Calu3 (cell line): ENCODE measurements around the gene SSNA1. TPM values are rescaled to one million over a fixed set of nuclear protein-coding genes. Genes with fewer than 3 reads are reported as not detected.

Experiments used
- BruUV-seq: library from RNA; stranded (reverse); fragments of 400-500 nt; replicated peaks from 2 replicates; lab custom pipeline; 2021; lab: Mats Ljungman, UMichigan
- CTCF ChIA-PET: fragments of 300-600 bp; sonication (Branson Sonifier 250); formaldehyde crosslinking; loops from one replicate; lab custom pipeline; 2022; ENCODE audit warnings: antibody characterized with exemption; lab: Charles Lee
- DNase-seq: peaks from one replicate; pipeline ENCODE4 v3.0.0; 2022
- H3K27ac Mint-ChIP-seq: one replicate; pipeline ENCODE4 v1.8.0; 2022; ENCODE audit warnings: mixed read lengths; ENCODE audit not compliant: unreplicated experiment
- H3K27me3 Mint-ChIP-seq: one replicate; pipeline ENCODE4 v1.8.0; 2022; ENCODE audit warnings: mixed read lengths; ENCODE audit not compliant: unreplicated experiment
- H3K36me3 Mint-ChIP-seq: one replicate; pipeline ENCODE4 v1.8.0; 2022; ENCODE audit warnings: mild to moderate bottlenecking, moderate library complexity, mixed read lengths; ENCODE audit not compliant: insufficient read depth, unreplicated experiment
- H3K4me1 Mint-ChIP-seq: one replicate; pipeline ENCODE4 v1.8.0; 2022; ENCODE audit warnings: mild to moderate bottlenecking, low read depth, mixed read lengths; ENCODE audit not compliant: unreplicated experiment
- H3K4me3 Mint-ChIP-seq: one replicate; pipeline ENCODE4 v1.8.0; 2022; ENCODE audit warnings: mild to moderate bottlenecking, low read depth, moderate library complexity, mixed read lengths; ENCODE audit not compliant: unreplicated experiment
- H3K9me3 Mint-ChIP-seq: one replicate; pipeline ENCODE4 v1.8.0; 2022; ENCODE audit warnings: low read depth, mixed read lengths; ENCODE audit not compliant: unreplicated experiment
- intact Hi-C: fragments of 100-400 bp; cut with micrococcal nuclease; formaldehyde crosslinking; loops from one replicate; pipeline ENCODE4 v1.10.0; 2022; ENCODE audit not compliant: unreplicated experiment
- total RNA-seq: library from RNA; stranded (reverse); gene quantifications from 2 replicates; pipeline ENCODE4 v1.2.3, GENCODE V29; 2022
- TF ChIP-seq, protein P1 (sequence below): fragments of 200-600 bp; IDR thresholded peaks from one replicate; pipeline ENCODE4 v1.8.0; 2022; ENCODE audit warnings: antibody characterized with exemption; ENCODE audit not compliant: unreplicated experiment

The SSNA1 gene
- total RNA-seq, 1 experiment from 2014 or later: 41.9 TPM

DNA sequence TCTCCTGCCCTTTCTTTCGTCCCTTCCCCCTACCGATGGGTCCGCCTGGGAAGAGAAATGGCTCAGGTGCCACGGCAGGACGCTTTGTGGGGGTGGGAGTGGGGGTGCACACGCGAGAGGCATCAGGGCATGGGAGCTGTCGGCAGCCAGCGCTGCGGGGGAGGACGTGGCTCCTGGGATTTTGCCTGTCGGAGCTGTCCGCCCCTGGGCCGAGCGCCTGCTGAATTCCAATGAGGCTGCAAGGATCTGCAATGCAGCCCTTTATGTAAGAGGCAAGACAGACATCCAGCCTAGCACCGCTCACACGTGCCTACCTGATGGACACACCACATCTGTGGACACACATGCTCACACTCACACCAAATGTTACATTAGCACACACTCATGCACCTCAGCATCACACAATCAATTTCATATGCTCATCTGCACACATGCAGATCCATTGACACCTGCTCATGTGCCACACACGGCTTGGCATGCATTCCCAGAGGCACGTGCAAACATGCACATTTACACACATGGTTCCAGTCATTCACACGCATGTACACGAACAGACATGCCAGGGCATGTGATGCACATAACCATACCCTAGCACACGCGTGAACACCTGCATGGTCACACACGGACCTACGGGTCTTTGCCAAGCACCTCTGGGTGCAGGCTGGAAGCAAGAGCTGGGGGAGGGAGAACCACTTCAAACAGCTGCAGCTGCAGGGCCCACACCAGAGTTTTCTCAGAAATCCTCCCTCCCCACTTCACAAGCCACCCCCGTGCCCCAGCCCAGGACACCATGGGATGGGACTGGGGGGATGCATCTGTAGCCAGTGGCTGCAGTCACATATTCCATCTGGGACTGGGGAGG, 48.1 kb upstream of the SSNA1 start:
- TF ChIP-seq, protein P1, sequence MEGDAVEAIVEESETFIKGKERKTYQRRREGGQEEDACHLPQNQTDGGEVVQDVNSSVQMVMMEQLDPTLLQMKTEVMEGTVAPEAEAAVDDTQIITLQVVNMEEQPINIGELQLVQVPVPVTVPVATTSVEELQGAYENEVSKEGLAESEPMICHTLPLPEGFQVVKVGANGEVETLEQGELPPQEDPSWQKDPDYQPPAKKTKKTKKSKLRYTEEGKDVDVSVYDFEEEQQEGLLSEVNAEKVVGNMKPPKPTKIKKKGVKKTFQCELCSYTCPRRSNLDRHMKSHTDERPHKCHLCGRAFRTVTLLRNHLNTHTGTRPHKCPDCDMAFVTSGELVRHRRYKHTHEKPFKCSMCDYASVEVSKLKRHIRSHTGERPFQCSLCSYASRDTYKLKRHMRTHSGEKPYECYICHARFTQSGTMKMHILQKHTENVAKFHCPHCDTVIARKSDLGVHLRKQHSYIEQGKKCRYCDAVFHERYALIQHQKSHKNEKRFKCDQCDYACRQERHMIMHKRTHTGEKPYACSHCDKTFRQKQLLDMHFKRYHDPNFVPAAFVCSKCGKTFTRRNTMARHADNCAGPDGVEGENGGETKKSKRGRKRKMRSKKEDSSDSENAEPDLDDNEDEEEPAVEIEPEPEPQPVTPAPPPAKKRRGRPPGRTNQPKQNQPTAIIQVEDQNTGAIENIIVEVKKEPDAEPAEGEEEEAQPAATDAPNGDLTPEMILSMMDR: no peak
- Mint-ChIP-seq H3K36me3 (no peaks in the 10 kb centered on the region), H3K27me3 (peaks cover 73% of the 10 kb centered on the region), H3K4me1 (no peaks in the 10 kb centered on the region), H3K27ac (no peak overlapping the region), H3K9me3 (no peaks in the 10 kb centered on the region), H3K4me3 (no peak overlapping the region)
- no TSS peak for BruUV-seq
- CTCF ChIA-PET: no interaction called here
- no peak for DNase-seq
- intact Hi-C loops: no loop called here

DNA sequence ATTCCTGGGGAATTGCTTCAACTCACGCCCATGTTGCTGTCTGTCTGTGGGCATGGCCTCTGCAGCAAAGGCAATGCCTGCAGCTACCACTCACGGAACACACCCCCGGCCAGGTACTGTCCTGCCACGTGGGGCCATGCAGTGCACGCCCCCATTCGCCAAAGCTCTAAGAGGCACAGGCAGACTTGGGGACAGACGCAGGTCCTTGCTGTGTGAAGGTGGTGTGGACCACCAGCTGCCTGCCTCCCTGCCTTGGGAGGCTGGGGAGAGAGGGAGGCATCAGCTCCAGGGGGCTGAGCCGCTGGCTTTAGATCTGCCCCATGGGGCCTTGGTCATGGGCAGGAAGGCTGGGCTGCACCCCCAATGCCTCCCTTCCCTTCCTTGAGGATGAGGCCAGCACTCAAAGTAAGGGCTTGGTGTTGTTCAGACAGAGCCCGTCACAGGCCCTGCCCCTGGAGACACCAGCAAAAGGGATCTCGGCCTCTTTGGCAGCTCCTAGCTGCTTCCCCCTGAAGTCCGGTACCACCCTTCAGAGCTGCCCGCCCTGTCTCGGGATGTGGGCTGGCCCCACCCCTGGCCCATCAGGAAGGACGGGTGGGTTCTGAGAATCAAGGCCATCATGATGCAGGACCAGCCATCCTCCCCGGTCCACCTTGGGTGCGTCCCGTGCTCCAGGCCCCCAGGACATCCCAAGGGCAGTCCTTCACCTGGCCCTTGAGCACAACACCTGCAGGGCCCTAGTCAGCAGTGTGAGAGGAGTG, 47.2 kb upstream of the SSNA1 start:
- no peak for DNase-seq
- H3K4me1 Mint-ChIP-seq: no peaks in the 10 kb centered on the region
- no peak overlapping the region for H3K27ac Mint-ChIP-seq
- CTCF ChIA-PET: no interaction called here
- no peaks in the 10 kb centered on the region for H3K36me3 Mint-ChIP-seq
- TF ChIP-seq, protein P1: no peak
- intact Hi-C loops: no loop called here
- peaks cover 71% of the 10 kb centered on the region for H3K27me3 Mint-ChIP-seq
- no peaks in the 10 kb centered on the region for H3K9me3 Mint-ChIP-seq
- no TSS peak for BruUV-seq
- no peak overlapping the region for H3K4me3 Mint-ChIP-seq

DNA sequence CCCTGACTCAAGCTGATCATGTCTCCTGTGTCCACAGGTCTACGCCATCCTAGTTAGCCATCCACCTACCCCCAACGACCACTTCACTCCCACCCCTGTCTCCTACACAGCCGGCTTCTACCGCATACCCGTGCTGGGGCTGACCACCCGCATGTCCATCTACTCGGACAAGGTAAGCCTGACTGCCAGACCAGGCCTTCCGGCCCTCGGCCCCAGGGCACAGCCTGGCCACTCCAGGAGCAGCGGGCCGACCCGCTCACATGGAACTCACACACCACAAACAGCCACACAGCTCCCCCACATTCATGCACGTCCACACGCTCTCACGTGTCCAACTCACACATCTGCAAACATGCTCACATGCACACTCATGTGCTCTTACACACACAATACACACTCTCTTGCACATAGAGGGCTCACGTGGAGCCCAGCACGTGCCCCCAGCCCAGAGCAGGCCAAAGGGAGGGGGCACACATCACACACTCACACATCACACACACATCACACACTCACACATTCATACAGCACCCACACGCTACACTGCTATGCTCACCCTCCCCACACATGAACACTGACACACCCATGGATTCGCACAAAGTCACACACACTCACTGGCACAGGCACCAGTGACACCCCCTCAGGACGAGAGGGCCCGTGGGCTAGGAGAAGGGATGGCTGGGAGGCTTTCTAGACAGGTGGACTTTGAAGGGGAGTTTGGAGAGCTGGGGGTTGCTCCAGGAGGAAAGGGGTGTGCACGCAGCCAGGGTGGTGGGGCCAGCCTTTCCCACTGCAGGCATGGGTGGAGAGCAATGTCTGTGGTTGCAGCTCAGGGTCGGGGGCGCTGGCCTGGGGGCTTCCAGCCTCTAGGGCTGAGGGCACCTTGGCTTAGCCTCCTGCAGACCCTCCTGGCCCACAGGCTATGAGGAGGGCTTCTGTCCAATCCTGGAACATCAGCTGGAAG, 46.2 kb upstream of the SSNA1 start:
- TF ChIP-seq, protein P1: no peak
- intact Hi-C loops: no loop called here
- Mint-ChIP-seq H3K4me1 (no peaks in the 10 kb centered on the region), H3K4me3 (no peak overlapping the region), H3K27me3 (peaks cover 77% of the 10 kb centered on the region), H3K36me3 (no peaks in the 10 kb centered on the region), H3K9me3 (no peaks in the 10 kb centered on the region), H3K27ac (no peak overlapping the region)
- DNase-seq: no peak
- CTCF ChIA-PET: no interaction called here
- no TSS peak for BruUV-seq

DNA sequence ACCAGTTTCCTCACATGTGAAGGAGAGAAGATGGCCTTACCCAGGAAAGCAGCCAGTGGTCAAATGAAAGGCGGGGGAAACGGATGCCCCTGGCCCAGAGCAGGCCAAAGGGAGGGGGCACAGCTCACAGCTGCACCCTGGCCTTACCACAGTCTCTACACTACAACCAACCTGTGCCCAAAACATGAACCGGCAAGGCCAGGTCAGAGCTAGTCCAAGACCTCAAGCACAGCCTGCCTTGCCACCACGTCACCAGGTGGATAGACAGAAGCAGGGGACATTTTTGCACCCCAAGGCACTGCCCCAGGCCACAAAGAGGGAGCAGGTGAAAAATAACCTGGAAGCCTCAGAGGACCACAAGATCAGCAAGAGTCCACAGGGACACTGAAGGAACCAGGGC, 45.0 kb upstream of the SSNA1 start:
- H3K9me3 Mint-ChIP-seq: no peaks in the 10 kb centered on the region
- CTCF ChIA-PET: no interaction called here
- DNase-seq: no peak
- no TSS peak for BruUV-seq
- H3K36me3 Mint-ChIP-seq: no peaks in the 10 kb centered on the region
- H3K27ac Mint-ChIP-seq: no peak overlapping the region
- no peak overlapping the region for H3K4me3 Mint-ChIP-seq
- H3K4me1 Mint-ChIP-seq: no peaks in the 10 kb centered on the region
- H3K27me3 Mint-ChIP-seq: peaks cover 76% of the 10 kb centered on the region
- intact Hi-C loops: no loop called here
- TF ChIP-seq, protein P1: no peak
